GM18505 (cell line): ENCODE data around the gene SLIT3.

ENCODE experiments used
- ATAC-seq: cut with Tn5 transposase; IDR thresholded peaks from one replicate; pipeline ENCODE4 v1.9.1; 2021; ENCODE audit not compliant: unreplicated experiment
- POLR2A ChIP-seq: IDR thresholded peaks from 4 replicates; pipeline ENCODE4 v1.6.1; 2011; ENCODE audit warnings: borderline replicate concordance; ENCODE audit not compliant: insufficient read depth, insufficient read length; ENCODE audit errors: extremely low read depth

Gene SLIT3

GRCh38 chr5:168844016-168844921 is 456.7 kb downstream of the SLIT3 start:
- TF ChIP-seq POLR2A = no peak
- no peak for ATAC-seq

- TF ChIP-seq POLR2A = no peak
- ATAC-seq = no peak
Measured at GRCh38 chr5:168843277-168844015, 457.5 kb downstream of the SLIT3 start.

GRCh38 chr5:168842571-168843205 is 458.3 kb downstream of the SLIT3 start:
- no peak for TF ChIP-seq POLR2A
- no peak for ATAC-seq

GRCh38 chr5:168837852-168838251 is 463.1 kb downstream of the SLIT3 start:
- ATAC-seq = no peak
- no peak for TF ChIP-seq POLR2A

GRCh38 chr5:168836603-168837231 is 464.2 kb downstream of the SLIT3 start:
- no peak for ATAC-seq
- no peak for TF ChIP-seq POLR2A

- no peak for ATAC-seq
- TF ChIP-seq POLR2A = no peak
Measured at GRCh38 chr5:168833936-168834335, 467.0 kb downstream of the SLIT3 start.

GRCh38 chr5:168833383-168833782 is 467.6 kb downstream of the SLIT3 start:
- TF ChIP-seq POLR2A = no peak
- no peak for ATAC-seq

GRCh38 chr5:168832308-168832707 is 468.6 kb downstream of the SLIT3 start:
- ATAC-seq = no peak
- no peak for TF ChIP-seq POLR2A

GRCh38 chr5:168831383-168831782 is 469.6 kb downstream of the SLIT3 start:
- TF ChIP-seq POLR2A = no peak
- ATAC-seq = no peak

GRCh38 chr5:168830833-168831232 is 470.1 kb downstream of the SLIT3 start:
- TF ChIP-seq POLR2A = no peak
- ATAC-seq = no peak

- no peak for TF ChIP-seq POLR2A
- no peak for ATAC-seq
Measured at GRCh38 chr5:168829922-168830417, 471.0 kb downstream of the SLIT3 start.

- no peak for ATAC-seq
- TF ChIP-seq POLR2A = no peak
Measured at GRCh38 chr5:168829044-168829443, 471.9 kb downstream of the SLIT3 start.

- no peak for ATAC-seq
- no peak for TF ChIP-seq POLR2A
Measured at GRCh38 chr5:168827636-168828035, 473.3 kb downstream of the SLIT3 start.

- no peak for TF ChIP-seq POLR2A
- no peak for ATAC-seq
Measured at GRCh38 chr5:168826246-168826725, 474.7 kb downstream of the SLIT3 start.
